Measurements from ENCODE around the gene ACTN3.
A peak's percentile ranks its signal among the peaks of the same experiment; 100 is the strongest.

ACTN3 gene

GRCh38 chr11:66609721-66610617 lies 63.3 kb downstream of the ACTN3 start:
- Histone ChIP-seq H3K4me3 (ENCODE audit: low read length, poor library complexity, severe bottlenecking) (peak overlapping the region; percentile 50), H3K27me3 (ENCODE audit: insufficient read depth, low read length, poor library complexity, severe bottlenecking) (no peaks in the 10 kb centered on the region), H3F3A (ENCODE audit: low read depth) (no peaks in the 10 kb centered on the region), H4K20me1 (ENCODE audit: insufficient read depth, low read length, poor library complexity, severe bottlenecking) (no peaks in the 10 kb centered on the region), H3K36me3 (ENCODE audit: insufficient read depth, low read length) (no peaks in the 10 kb centered on the region), H3K9ac (ENCODE audit: low read depth, low read length, poor library complexity, severe bottlenecking) (peak overlapping the region; percentile 42), H3K4me2 (ENCODE audit: low read depth, low read length, poor library complexity, severe bottlenecking) (peak overlapping the region; percentile 66), H3K9me3 (ENCODE audit: insufficient read depth, low read depth, low read length) (no peaks in the 10 kb centered on the region), H3K79me2 (ENCODE audit: insufficient read depth, low read length) (peaks cover 4% of the 10 kb centered on the region; the same call in 1 of the 2 replicates), H3K9me2 (replicated peaks; ENCODE audit: low read depth, low read length) (no peaks in the 10 kb centered on the region), H2AFZ (ENCODE audit: low read length) (no peak overlapping the region), H3K4me1 (ENCODE audit: insufficient read depth, low read length, poor library complexity, severe bottlenecking) (peaks cover 12% of the 10 kb centered on the region)
- TF ChIP-seq CTCF (conservative IDR thresholded peaks at IDR 0.05; ENCODE audit: low read length) (no peak), EZH2phosphoT487 (IDR thresholded peaks at IDR 0.05; ENCODE audit: borderline replicate concordance) (no peak)

DNA sequence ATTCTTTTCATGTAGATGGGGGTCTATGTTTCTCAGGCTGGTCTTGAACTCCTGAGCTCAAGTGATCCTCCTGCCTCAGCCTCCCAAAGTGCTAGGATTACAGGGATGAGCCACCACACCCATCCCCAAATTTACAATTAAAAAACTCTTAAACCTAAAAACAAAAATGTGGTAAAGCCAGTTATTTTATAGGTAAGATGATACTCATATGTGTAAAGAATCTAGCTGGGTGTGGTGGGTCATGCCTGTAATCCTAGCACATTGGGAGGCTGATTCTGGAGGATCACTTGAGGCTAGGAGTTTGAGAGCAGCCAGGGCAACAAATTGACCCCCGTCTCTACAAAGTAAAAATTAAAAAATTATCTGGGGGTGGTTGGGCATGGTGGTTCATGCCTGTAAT lies 65.8 kb downstream of the ACTN3 start:
- TF ChIP-seq EZH2phosphoT487 (IDR thresholded peaks at IDR 0.05; ENCODE audit: borderline replicate concordance) (no peak), CTCF (conservative IDR thresholded peaks at IDR 0.05; ENCODE audit: low read length) (no peak)
- H3K9me2 ChIP-seq (replicated peaks; ENCODE audit: low read depth, low read length), result no peaks in the 10 kb centered on the region
- no peak overlapping the region for H3K9ac ChIP-seq (ENCODE audit: low read depth, low read length, poor library complexity, severe bottlenecking)
- no peak overlapping the region for H3K4me3 ChIP-seq (ENCODE audit: low read length, poor library complexity, severe bottlenecking)
- no peak overlapping the region for H3K4me2 ChIP-seq (ENCODE audit: low read depth, low read length, poor library complexity, severe bottlenecking)
- H3K79me2 ChIP-seq (ENCODE audit: insufficient read depth, low read length), result peaks cover 26% of the 10 kb centered on the region
- H2AFZ ChIP-seq (ENCODE audit: low read length), result no peak overlapping the region
- H3K27me3 ChIP-seq (ENCODE audit: insufficient read depth, low read length, poor library complexity, severe bottlenecking), result peaks cover 6% of the 10 kb centered on the region
- H3F3A ChIP-seq (ENCODE audit: low read depth), result no peaks in the 10 kb centered on the region
- H3K36me3 ChIP-seq (ENCODE audit: insufficient read depth, low read length), result no peaks in the 10 kb centered on the region
- peaks cover 20% of the 10 kb centered on the region for H3K4me1 ChIP-seq (ENCODE audit: insufficient read depth, low read length, poor library complexity, severe bottlenecking)
- H3K9me3 ChIP-seq (ENCODE audit: insufficient read depth, low read depth, low read length), result no peaks in the 10 kb centered on the region
- peaks cover 9% of the 10 kb centered on the region for H4K20me1 ChIP-seq (ENCODE audit: insufficient read depth, low read length, poor library complexity, severe bottlenecking)
